Fibroblast of lung (primary cell): ENCODE measurements around the gene WASHC4.

Experiments used
- CTCF ChIP-seq, 2 donors: IDR thresholded peaks in 1 of 2; conservative IDR thresholded peaks in 1 of 2; 1 replicate in 1 of 2; 2 replicates in 1 of 2; pipeline ENCODE4 v1.5.1; 2011 to 2012; ENCODE audit warnings: low read length in 2 of 2, control low read depth in 1 of 2, inconsistent platforms in 1 of 2, low read depth in 1 of 2, mild to moderate bottlenecking in 1 of 2
- EZH2 ChIP-seq: IDR thresholded peaks from 2 replicates; pipeline ENCODE4 v1.5.1; 2012; ENCODE audit warnings: low read length, control low read depth, mild to moderate bottlenecking; ENCODE audit errors: missing control alignments

- no peak for TF ChIP-seq CTCF (conservative IDR thresholded peaks at IDR 0.05 in 1 of 2, IDR thresholded peaks at IDR 0.05 in 1 of 2; ENCODE audit: low read depth in 1 of 2, low read length in 2 of 2)
- no peak for TF ChIP-seq EZH2
Observed at GRCh38 chr12:105102673-105103072, 4.9 kb upstream of the WASHC4 start.
